ENCODE measurements around the gene RHBDL1. TPM values are rescaled to one million over a fixed set of nuclear protein-coding genes. Genes with fewer than 3 reads are reported as not detected.
A peak's percentile ranks its signal among the peaks of the same experiment; 100 is the strongest.

RHBDL1 gene
- polyA plus RNA-seq, 3 donors = 1.6 to 2.5 (median 1.8) TPM

DNA sequence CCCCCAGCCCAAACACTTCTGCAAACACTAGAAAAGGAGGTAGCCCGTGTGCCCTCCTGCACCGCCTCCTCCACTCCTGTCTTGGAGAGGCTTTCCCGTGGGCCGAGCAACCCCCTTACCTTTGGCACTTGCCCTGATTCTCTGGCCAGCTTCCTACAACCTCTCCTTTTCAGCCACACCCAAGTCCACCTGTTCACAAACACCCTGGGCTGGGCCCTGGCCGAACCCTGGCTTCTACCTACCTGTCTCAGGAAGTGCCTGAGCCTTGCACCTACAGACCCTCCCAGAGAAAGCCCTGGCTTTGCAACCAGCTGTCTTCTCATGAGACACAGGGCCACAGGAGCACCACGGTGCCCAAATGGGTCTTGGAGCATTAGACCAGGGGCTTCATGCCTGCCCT is 43.5 kb downstream of the RHBDL1 start:
- no peak for DNase-seq

- no peak for DNase-seq
Measured at GRCh38 chr16:719815-720446, 44.5 kb downstream of the RHBDL1 start.

DNA sequence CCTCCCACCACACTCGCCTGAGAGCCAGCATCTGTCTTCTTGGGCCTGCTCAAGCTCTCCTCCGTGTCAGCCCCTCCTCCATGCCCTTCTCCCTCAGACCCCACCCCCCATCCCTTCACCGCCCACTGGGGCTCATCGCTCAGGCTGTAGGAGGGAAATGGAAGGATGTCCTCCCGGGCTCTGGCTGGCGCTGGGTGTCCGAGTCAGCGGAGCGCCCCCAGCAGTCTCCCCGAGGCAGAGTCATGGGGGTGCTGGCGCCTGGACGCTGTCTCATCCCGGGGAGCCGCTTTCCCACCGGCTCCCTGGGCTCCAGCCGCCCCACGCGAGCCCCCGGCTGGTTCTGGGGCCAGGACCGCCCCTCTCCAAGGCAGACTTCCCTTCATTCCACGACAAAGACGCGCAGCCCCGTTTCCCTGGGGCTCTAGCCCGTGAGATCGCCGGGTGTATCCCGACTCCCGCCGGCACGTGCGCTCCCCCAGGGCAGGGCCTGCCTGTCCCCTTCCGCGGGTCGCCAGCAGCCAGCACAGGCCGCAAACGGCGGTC is 45.0 kb downstream of the RHBDL1 start:
- peak; percentile 71 for DNase-seq

GRCh38 chr16:720990-721764 is 45.7 kb downstream of the RHBDL1 start, which contains the start of gene ANTKMT:
TSS of gene ANTKMT (plus strand) at chr16:721146. CDS start at chr16:721275, 129 bp downstream.
- peak; percentile 79 for DNase-seq

DNA sequence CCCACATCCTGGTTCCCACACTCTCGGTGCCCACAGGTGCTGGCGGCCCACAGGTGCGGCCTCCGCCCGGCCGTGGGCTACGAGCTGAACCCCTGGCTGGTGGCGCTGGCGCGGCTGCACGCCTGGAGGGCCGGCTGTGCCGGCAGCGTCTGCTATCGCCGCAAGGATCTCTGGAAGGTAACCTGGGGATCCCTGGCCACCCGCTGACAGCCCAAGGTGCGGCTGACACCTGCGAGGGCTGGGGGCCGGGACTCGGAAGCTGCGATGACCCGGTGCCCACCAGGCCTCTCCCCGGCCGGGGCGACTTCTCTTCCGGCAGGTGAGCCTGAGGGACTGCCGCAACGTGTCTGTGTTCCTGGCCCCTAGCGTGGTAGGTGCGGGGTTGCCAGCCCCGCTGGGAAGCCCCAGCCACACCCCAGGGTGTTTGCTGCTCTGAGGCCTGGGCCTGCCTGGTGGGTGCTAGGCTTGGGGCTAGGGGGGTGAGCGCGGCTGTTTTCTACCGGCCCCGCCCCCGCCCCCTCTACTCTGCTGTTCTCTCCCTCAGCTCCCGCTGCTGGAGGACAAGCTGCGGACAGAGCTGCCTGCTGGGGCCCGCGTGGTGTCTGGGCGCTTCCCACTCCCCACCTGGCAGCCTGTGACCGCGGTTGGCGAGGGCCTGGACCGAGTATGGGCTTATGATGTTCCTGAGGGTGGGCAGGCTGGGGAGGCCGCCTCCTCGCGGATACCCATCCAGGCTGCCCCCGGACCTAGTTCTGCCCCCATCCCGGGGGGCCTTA is 46.5 kb downstream of the RHBDL1 start:
- no peak for DNase-seq

- no peak for DNase-seq
Measured at GRCh38 chr16:722835-723633, 47.6 kb downstream of the RHBDL1 start.

- DNase-seq = no peak
Measured at GRCh38 chr16:723695-724094, 48.2 kb downstream of the RHBDL1 start.

DNA sequence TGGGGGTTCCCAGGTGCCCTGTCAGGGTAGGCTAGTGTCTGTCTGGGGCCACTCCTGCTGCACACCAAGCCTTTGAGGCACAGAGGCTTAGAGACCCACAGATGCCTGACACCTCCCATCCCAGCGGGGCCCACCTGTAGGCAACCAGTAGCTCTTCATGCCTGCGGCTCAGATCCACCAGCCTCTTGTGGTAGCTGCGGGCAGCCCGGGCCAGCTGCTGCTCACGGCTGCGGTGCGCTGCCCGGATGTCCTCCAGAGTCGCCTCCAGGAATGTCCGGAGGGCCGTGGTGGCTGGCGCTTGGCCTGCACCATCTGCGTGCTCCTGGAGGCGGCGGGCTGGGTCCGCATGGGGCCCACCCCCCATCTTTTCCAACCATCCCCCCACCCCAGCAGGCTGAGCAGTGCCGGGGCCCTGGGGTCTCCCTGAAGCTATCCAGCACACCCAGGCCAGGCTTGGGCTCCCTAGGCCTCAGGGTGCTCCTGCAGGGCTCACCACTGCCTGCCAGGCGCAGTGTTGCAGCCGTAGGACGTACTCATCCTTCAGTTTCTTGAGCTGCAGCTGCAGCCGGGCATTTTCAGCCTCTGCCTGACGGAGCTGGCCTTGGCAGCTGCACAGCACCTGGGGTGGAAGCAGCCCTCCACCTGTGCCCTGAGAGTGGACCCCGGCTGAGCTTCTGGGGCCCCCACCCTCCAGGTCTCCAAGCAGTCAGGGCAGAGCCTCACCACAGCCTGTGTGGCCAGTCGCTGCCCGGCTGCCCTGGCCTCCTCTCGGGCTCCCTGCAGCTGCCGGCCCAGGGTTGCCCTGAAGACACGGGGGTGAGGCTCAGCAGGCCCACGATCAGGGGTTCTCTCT is 48.9 kb downstream of the RHBDL1 start:
- no peak for DNase-seq

GRCh38 chr16:725041-725376 is 49.5 kb downstream of the RHBDL1 start:
- no peak for DNase-seq

GRCh38 chr16:725463-726187 is 50.2 kb downstream of the RHBDL1 start:
- DNase-seq = no peak

DNA sequence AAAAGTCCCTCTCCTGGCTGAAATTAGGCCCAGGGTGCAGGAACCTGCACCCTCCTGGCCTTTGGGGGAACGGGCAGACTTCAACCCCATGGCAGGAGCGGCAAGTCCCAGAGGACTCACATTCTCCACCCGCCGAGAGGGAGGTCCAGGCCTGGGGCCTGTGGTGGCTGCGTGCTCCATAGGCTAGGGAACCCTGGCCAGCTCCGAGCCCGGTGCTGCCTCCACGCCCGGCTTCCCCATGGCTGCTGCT is 50.6 kb downstream of the RHBDL1 start:
- no peak for DNase-seq

DNA sequence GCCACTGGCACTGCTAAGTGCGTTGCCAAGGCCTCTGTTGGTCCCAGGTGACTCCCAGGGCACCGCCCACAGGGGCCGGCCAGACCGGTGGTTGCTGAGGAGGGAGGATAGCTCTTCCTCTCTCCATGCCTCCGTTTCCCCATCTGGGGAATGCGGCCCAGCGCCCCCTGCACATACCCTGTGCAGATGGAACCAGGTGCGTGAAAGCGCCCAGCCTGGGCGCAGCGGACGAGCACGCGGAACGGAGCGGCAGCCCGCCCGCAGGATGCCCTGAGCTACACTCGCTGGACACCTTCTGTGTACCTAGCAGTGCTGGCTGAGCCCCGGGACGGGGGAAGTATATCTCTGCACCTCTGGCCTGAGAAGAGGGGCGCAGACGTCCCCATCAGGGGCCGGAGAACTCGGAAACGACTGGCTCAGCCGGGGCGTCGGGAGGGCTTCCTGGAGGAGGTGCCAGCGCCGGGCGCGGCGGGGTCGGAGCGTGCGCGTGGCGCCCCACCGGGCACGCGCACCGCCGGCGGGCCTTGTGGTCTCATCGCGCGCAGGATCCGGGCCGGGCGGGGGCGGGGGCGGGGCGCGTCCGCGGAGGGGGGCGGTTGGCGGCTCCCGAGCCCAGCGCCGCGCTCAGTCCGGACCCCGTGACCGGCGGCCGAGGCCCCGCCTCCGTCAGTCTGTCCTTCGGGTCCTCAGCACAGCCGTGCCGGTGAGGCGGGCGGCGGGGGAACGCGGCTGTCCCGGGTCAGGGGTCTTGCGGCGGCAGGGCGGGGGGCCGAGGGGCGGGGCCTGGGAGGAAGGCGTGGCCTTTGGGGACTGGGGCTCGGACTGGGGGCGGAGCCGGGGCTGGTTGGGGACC is 51.2 kb downstream of the RHBDL1 start, which contains the start of the genes CCDC78 and HAGHL:
Gene CCDC78 (minus strand): TSS at position 6 of the 853 bp plus-strand sequence. CDS start 76 bp downstream, outside the sequence.
Gene HAGHL (plus strand): TSS at position 669 of the 853 bp plus-strand sequence. CDS start 404 bp downstream, outside the sequence.
- DNase-seq = no peak

DNA sequence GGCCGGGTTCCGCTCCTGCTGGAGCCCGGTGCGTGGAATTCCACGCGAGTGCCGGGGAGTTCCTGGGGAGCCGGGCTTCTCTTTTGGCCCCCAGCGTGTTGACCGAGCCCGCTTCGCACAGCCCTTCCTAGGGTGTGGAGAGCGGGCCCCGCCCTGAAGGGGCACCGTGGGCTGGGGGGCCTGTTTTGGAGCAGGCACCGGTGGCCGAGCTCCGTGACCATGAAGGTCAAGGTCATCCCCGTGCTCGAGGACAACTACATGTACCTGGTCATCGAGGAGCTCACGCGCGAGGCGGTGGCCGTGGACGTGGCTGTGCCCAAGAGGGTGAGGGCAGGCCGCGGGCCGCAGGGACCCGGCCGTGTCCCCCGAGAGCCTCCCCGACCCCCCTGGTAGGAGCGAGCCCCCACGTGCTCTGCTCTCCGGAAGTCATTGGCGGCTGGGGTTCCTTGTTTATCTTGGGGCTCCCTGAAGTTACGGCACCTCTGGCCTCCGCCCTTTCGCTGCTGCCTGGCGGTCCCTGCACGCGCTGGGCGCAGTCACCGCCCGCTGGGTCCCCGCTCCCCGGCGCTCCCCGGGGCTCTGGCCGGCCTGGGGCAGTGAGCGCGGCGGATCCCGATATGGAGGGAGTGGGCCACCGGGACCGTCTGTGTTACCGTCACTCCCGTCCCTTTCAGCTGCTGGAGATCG is 52.0 kb downstream of the RHBDL1 start:
- DNase-seq = no peak

Other genes starting within 250 kb of the RHBDL1 start
- 10 to 100 TPM; 33.2 to 40.3 (median 36.7) TPM for gene CAPN15, start 148.0 kb upstream of the RHBDL1 start, polyA plus RNA-seq (ENCODE audit: insufficient read length in 3 of 3)
- 10 to 100 TPM; 16.0 to 17.8 (median 16.5) TPM for gene PRR35, start 115.3 kb upstream of the RHBDL1 start, polyA plus RNA-seq (ENCODE audit: insufficient read length in 3 of 3)
- 1 to 10 TPM; 9.0 to 9.6 (median 9.3) TPM for gene NHLRC4, start 108.7 kb upstream of the RHBDL1 start, polyA plus RNA-seq (ENCODE audit: insufficient read length in 3 of 3)
- 10 to 100 TPM; 67.1 to 99.6 (median 85.4) TPM for gene PIGQ, start 105.7 kb upstream of the RHBDL1 start, polyA plus RNA-seq (ENCODE audit: insufficient read length in 3 of 3)
- 10 to 100 TPM; 24.5 to 33.9 (median 24.6) TPM for gene RAB40C, start 85.6 kb upstream of the RHBDL1 start, polyA plus RNA-seq (ENCODE audit: insufficient read length in 3 of 3)
- gene WFIKKN1, start 44.7 kb upstream of the RHBDL1 start, polyA plus RNA-seq (ENCODE audit: insufficient read length in 3 of 3) = 1 to 10 TPM; 2.2 to 2.8 (median 2.3) TPM
- 10 to 100 TPM; 51.4 to 71.5 (median 67.8) TPM for gene METTL26, start 39.4 kb upstream of the RHBDL1 start, polyA plus RNA-seq (ENCODE audit: insufficient read length in 3 of 3)
- gene MCRIP2, start 33.8 kb upstream of the RHBDL1 start, polyA plus RNA-seq (ENCODE audit: insufficient read length in 3 of 3) = 10 to 100 TPM; 25.5 to 27.4 (median 25.7) TPM
- 10 to 100 TPM; 44.3 to 67.4 (median 52.0) TPM for gene WDR90, start 26.3 kb upstream of the RHBDL1 start, polyA plus RNA-seq (ENCODE audit: insufficient read length in 3 of 3)
- 100 to 1,000 TPM in 1 of 3 donors, 10 to 100 TPM in 2; 85.9 to 117 (median 97.9) TPM for gene RHOT2, start 7.5 kb upstream of the RHBDL1 start, polyA plus RNA-seq (ENCODE audit: insufficient read length in 3 of 3)
- gene STUB1, start 4.7 kb downstream of the RHBDL1 start, polyA plus RNA-seq (ENCODE audit: insufficient read length in 3 of 3) = 100 to 1,000 TPM; 109 to 133 (median 128) TPM
- 10 to 100 TPM; 75.1 to 80.9 (median 75.2) TPM for gene JMJD8, start 8.7 kb downstream of the RHBDL1 start, polyA plus RNA-seq (ENCODE audit: insufficient read length in 3 of 3)
- 10 to 100 TPM; 14.6 to 16.3 (median 15.4) TPM for gene WDR24, start 14.7 kb downstream of the RHBDL1 start, polyA plus RNA-seq (ENCODE audit: insufficient read length in 3 of 3)
- 1 to 10 TPM; 1.1 to 2.8 (median 1.9) TPM for gene FBXL16, start 30.1 kb downstream of the RHBDL1 start, polyA plus RNA-seq (ENCODE audit: insufficient read length in 3 of 3)
- 10 to 100 TPM in 2 of 3 donors, 1 to 10 TPM in 1; 7.3 to 16.0 (median 12.8) TPM for gene METRN, start 39.4 kb downstream of the RHBDL1 start, polyA plus RNA-seq (ENCODE audit: insufficient read length in 3 of 3)
- 10 to 100 TPM; 18.9 to 24.3 (median 22.5) TPM for gene ANTKMT, start 45.5 kb downstream of the RHBDL1 start, polyA plus RNA-seq (ENCODE audit: insufficient read length in 3 of 3)
- gene CCDC78, start 50.8 kb downstream of the RHBDL1 start, polyA plus RNA-seq (ENCODE audit: insufficient read length in 3 of 3) = 1 to 10 TPM; 2.5 to 4.8 (median 3.6) TPM
- gene HAGHL, start 51.4 kb downstream of the RHBDL1 start, polyA plus RNA-seq (ENCODE audit: insufficient read length in 3 of 3) = 1 to 10 TPM; 4.6 to 8.5 (median 4.8) TPM
- gene CIAO3, start 65.3 kb downstream of the RHBDL1 start, polyA plus RNA-seq (ENCODE audit: insufficient read length in 3 of 3) = 10 to 100 TPM; 27.1 to 34.9 (median 27.3) TPM
- gene MSLN, start 85.1 kb downstream of the RHBDL1 start, polyA plus RNA-seq (ENCODE audit: insufficient read length in 3 of 3) = 10 to 100 TPM; 12.9 to 21.3 (median 17.4) TPM
- gene RPUSD1, start 112.7 kb downstream of the RHBDL1 start, polyA plus RNA-seq (ENCODE audit: insufficient read length in 3 of 3) = 10 to 100 TPM; 13.5 to 19.3 (median 18.6) TPM
- 10 to 100 TPM; 31.8 to 34.3 (median 32.0) TPM for gene CHTF18, start 112.9 kb downstream of the RHBDL1 start, polyA plus RNA-seq (ENCODE audit: insufficient read length in 3 of 3)
- under 1 TPM; 0.39 to 0.47 (median 0.41) TPM for gene GNG13, start 125.1 kb downstream of the RHBDL1 start, polyA plus RNA-seq (ENCODE audit: insufficient read length in 3 of 3)